ENCODE measurements around the gene RNF220. TPM values are rescaled to one million over a fixed set of nuclear protein-coding genes. Genes with fewer than 3 reads are reported as not detected.

Gene RNF220
- polyA plus RNA-seq, 1 donor from 2014 or later = 142 TPM

DNA sequence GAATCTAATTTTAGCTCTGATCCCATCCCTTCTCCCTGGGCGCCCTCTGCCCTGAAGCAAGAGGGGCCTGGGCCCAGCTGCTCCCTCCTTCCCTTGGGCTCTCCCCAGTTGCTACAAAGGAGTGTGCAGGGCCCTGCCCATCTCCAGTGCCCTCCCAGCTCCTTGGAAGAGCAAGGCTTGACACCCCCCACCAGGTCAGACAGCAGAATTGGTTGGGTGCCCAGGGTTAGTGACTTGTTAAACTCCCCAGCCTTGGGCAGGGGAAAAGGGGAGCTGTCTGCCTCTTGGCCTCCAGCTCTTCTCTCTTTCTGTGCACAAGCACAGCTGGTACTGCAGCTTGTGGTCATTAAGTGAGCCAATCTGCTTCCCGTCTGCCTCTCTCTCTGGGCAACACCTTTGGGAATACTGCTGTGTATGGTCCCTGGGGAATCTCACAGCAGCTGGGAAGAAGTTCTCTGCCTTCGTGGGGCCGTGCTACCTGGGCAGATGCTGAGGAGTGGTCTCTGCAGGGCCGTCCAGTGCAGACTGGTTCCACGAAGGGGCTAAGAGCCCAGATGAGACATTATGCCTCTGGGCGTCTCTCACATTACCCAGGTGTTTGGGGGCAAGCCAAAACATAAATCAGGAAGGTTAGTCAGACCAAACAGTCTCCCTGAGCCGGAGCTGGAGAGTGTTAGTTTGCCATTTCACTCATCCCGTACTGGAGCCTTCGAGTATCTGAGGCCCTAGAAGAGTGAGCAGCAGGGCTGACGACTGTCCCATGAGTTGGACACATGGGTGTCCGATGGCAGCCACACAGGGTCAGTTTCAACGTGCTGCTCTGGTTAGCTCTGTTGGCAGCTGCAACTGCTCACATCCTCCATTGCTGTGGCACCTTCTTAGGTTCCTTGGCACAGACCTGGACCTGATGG is 231.9 kb downstream of the RNF220 start:
- H3K79me2 ChIP-seq (replicated peaks; ENCODE audit: insufficient read depth, low read length) = no peaks in the 10 kb centered on the region
- no peak overlapping the region for H2AFZ ChIP-seq (ENCODE audit: low read depth, low read length)
- H3K9me2 ChIP-seq (ENCODE audit: insufficient read depth, low read length) = no peaks in the 10 kb centered on the region
- no peak overlapping the region for H3K9ac ChIP-seq (ENCODE audit: low read length)
- no peak overlapping the region for H3K27ac ChIP-seq (ENCODE audit: low read length)
- H3K27me3 ChIP-seq (ENCODE audit: insufficient read depth, low read depth, low read length) = no peaks in the 10 kb centered on the region
- H3K4me3 ChIP-seq (ENCODE audit: low read length) = no peak overlapping the region
- H4K20me1 ChIP-seq (ENCODE audit: insufficient read depth) = no peaks in the 10 kb centered on the region
- TF ChIP-seq TAF1 (IDR thresholded peaks at IDR 0.05; ENCODE audit: low read depth) = no peak
- no peak for TF ChIP-seq MXI1 (conservative IDR thresholded peaks at IDR 0.05; ENCODE audit: poor library complexity, severe bottlenecking)
- TF ChIP-seq RAD21 (conservative IDR thresholded peaks at IDR 0.05) = no peak
- TF ChIP-seq EP300 (conservative IDR thresholded peaks at IDR 0.05; ENCODE audit: poor library complexity, severe bottlenecking) = no peak
- H3K9me3 ChIP-seq (ENCODE audit: low read length) = no peaks in the 10 kb centered on the region
- no peak overlapping the region for H3K4me2 ChIP-seq (ENCODE audit: low read length)
- H3K36me3 ChIP-seq (ENCODE audit: insufficient read depth, low read length) = no peaks in the 10 kb centered on the region
- H3F3A ChIP-seq (ENCODE audit: insufficient read depth, low read length, poor library complexity, severe bottlenecking) = no peaks in the 10 kb centered on the region

DNA sequence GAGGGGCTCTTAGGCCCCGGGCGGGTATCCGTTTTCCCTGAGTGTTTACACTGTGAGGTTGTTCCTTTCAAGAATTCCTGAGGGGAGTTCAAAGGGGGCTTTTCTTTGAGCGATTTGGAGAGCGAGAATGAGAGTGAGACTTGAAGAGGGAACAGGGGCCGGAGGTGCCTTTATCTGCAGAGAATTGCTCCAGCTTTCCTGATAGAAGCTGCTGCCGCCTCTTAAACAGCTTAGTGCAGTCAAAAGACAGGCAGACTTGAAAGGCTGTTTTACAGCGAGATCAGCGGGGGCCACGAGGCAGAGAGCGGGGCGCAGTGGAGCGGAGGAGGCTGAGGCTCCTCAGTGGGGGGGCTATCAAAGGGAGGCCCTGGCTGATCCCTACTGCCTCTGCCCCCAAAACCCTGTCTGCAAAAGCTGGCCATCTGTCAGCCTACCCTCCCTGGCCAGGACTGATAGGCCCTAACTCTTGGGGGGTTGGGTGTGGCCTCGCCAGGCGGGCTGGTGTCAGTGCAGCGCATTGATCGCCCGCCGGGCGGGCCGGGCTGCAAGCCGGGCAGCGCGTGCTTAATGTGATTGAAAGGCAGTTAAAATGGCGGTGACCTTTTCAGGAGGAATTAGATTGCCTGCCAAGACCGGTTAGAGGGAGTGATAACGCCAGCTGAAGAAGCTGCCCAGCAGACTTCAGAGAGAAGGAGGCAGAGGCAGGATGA is 232.8 kb downstream of the RNF220 start:
- H3K36me3 ChIP-seq (ENCODE audit: insufficient read depth, low read length) = no peaks in the 10 kb centered on the region
- H3K9me2 ChIP-seq (ENCODE audit: insufficient read depth, low read length) = no peaks in the 10 kb centered on the region
- H3K4me2 ChIP-seq (ENCODE audit: low read length) = no peak overlapping the region
- H3K9me3 ChIP-seq (ENCODE audit: low read length) = no peaks in the 10 kb centered on the region
- H3K4me3 ChIP-seq (ENCODE audit: low read length) = no peak overlapping the region
- H4K20me1 ChIP-seq (ENCODE audit: insufficient read depth) = no peaks in the 10 kb centered on the region
- H3K9ac ChIP-seq (ENCODE audit: low read length) = no peak overlapping the region
- no peaks in the 10 kb centered on the region for H3F3A ChIP-seq (ENCODE audit: insufficient read depth, low read length, poor library complexity, severe bottlenecking)
- H2AFZ ChIP-seq (ENCODE audit: low read depth, low read length) = no peak overlapping the region
- no peak for TF ChIP-seq RAD21 (conservative IDR thresholded peaks at IDR 0.05)
- H3K27me3 ChIP-seq (ENCODE audit: insufficient read depth, low read depth, low read length) = no peaks in the 10 kb centered on the region
- no peak overlapping the region for H3K27ac ChIP-seq (ENCODE audit: low read length)
- H3K79me2 ChIP-seq (replicated peaks; ENCODE audit: insufficient read depth, low read length) = no peaks in the 10 kb centered on the region

DNA sequence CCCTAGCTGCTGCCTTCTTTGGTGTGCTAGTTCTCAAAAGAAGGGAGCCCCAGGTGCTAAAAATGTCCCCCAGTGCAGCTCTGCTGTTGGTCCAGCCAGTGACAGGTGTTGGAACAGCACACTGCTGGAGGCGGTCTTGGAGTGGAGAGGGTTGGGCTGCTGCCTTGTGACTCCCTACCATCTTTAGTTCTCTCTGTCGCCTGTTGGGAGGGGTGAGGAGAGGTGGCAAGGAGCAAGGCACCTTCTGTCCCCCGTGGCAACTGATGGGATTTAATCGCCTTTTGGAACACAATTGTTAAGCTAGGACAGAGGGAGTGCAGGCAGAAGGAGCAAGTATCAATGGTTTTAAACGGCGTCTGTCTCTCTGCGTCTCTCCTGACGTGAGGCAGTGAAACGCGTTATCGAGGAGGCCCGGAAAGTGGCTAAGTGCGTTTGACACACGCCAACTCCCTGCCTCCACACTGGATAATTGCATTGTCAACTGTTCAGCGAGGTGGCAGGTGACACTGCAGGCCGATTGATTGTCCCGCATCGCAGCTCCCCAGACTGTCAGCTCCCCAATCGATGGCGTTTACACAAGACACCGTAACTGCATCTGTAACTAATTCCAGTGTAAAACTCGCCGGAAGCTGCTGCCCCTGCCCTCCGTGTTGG is 235.3 kb downstream of the RNF220 start:
- TF ChIP-seq RAD21 (conservative IDR thresholded peaks at IDR 0.05) (peak; percentile 47), TAF1 (IDR thresholded peaks at IDR 0.05; ENCODE audit: low read depth) (no peak), EP300 (conservative IDR thresholded peaks at IDR 0.05; ENCODE audit: poor library complexity, severe bottlenecking) (peak; percentile 98), SMC3 (conservative IDR thresholded peaks at IDR 0.05; ENCODE audit: poor library complexity) (peak; percentile 34), EZH2 (IDR thresholded peaks at IDR 0.05; ENCODE audit: borderline replicate concordance, insufficient read depth, low read length, poor library complexity, severe bottlenecking) (no peak), POLR2AphosphoS5 (IDR thresholded peaks at IDR 0.05) (peak; percentile 93), MXI1 (conservative IDR thresholded peaks at IDR 0.05; ENCODE audit: poor library complexity, severe bottlenecking) (peak; percentile 31)
- TF ChIP-seq, protein P1, sequence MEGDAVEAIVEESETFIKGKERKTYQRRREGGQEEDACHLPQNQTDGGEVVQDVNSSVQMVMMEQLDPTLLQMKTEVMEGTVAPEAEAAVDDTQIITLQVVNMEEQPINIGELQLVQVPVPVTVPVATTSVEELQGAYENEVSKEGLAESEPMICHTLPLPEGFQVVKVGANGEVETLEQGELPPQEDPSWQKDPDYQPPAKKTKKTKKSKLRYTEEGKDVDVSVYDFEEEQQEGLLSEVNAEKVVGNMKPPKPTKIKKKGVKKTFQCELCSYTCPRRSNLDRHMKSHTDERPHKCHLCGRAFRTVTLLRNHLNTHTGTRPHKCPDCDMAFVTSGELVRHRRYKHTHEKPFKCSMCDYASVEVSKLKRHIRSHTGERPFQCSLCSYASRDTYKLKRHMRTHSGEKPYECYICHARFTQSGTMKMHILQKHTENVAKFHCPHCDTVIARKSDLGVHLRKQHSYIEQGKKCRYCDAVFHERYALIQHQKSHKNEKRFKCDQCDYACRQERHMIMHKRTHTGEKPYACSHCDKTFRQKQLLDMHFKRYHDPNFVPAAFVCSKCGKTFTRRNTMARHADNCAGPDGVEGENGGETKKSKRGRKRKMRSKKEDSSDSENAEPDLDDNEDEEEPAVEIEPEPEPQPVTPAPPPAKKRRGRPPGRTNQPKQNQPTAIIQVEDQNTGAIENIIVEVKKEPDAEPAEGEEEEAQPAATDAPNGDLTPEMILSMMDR (IDR thresholded peaks at IDR 0.05; ENCODE audit: poor library complexity, severe bottlenecking) = peak; percentile 56

More for the DNA sequence above, 235.3 kb downstream of the RNF220 start:
- no peaks in the 10 kb centered on the region for H3K27me3 ChIP-seq (ENCODE audit: insufficient read depth, low read depth, low read length)
- no peaks in the 10 kb centered on the region for H3K79me2 ChIP-seq (replicated peaks; ENCODE audit: insufficient read depth, low read length)
- H4K20me1 ChIP-seq (ENCODE audit: insufficient read depth) = no peaks in the 10 kb centered on the region
- peak overlapping the region; percentile 44 for H3K4me2 ChIP-seq (ENCODE audit: low read length)
- no peaks in the 10 kb centered on the region for H3K36me3 ChIP-seq (ENCODE audit: insufficient read depth, low read length)
- H3K27ac ChIP-seq (ENCODE audit: low read length) = peak overlapping the region; percentile 72
- peak overlapping the region; percentile 35 for H3K9ac ChIP-seq (ENCODE audit: low read length)
- H3F3A ChIP-seq (ENCODE audit: insufficient read depth, low read length, poor library complexity, severe bottlenecking) = no peaks in the 10 kb centered on the region
- no peaks in the 10 kb centered on the region for H3K9me2 ChIP-seq (ENCODE audit: insufficient read depth, low read length)
- H3K4me3 ChIP-seq (ENCODE audit: low read length) = peak overlapping the region; percentile 38
- no peaks in the 10 kb centered on the region for H3K9me3 ChIP-seq (ENCODE audit: low read length)
- H2AFZ ChIP-seq (ENCODE audit: low read depth, low read length) = no peak overlapping the region
